Neural cell (in vitro differentiated cells): ENCODE data around the gene GPR161. TPM values are rescaled to one million over a fixed set of nuclear protein-coding genes. Genes with fewer than 3 reads are reported as not detected.

Experiments used
- H2AFZ ChIP-seq: fragments of 200-600, 300-800 bp; sonication (generic), shearing (Covaris generic); 2 replicates; pipeline ENCODE4 v1.6.0; 2014; ENCODE audit warnings: low read depth, mild to moderate bottlenecking, antibody characterized with exemption, low read length, moderate library complexity
- H3F3A ChIP-seq: fragments of 200-600 bp; shearing (Covaris generic); 2 replicates; pipeline ENCODE4 v1.6.1; 2016; ENCODE audit warnings: mild to moderate bottlenecking, moderate library complexity, mixed read lengths, antibody characterized with exemption, low read length; ENCODE audit not compliant: insufficient read depth, poor library complexity, severe bottlenecking
- H3K27ac ChIP-seq: fragments of 200-600, 300-800 bp; sonication (generic), shearing (Covaris generic); 2 replicates; pipeline ENCODE4 v1.5.1; 2014; ENCODE audit warnings: mild to moderate bottlenecking, low read length, moderate library complexity
- H3K27me3 ChIP-seq: fragments of 300-800, 200-600 bp; sonication (generic), shearing (Covaris generic); 2 replicates; pipeline ENCODE4 v1.6.0; 2014; ENCODE audit warnings: mild to moderate bottlenecking, low read depth, low read length, moderate library complexity; ENCODE audit not compliant: insufficient read depth
- H3K36me3 ChIP-seq: fragments of 300-800, 200-600 bp; sonication (generic), shearing (Covaris generic); 2 replicates; pipeline ENCODE4 v1.5.1; 2014; ENCODE audit warnings: mild to moderate bottlenecking, antibody characterized with exemption, low read length, moderate library complexity; ENCODE audit not compliant: insufficient read depth
- H3K4me2 ChIP-seq: fragments of 300-800, 200-600 bp; sonication (generic), shearing (Covaris generic); 2 replicates; pipeline ENCODE4 v1.6.0; 2014; ENCODE audit warnings: mild to moderate bottlenecking, low read length
- H3K4me3 ChIP-seq: fragments of 300-800, 200-600 bp; sonication (generic), shearing (Covaris generic); 2 replicates; pipeline ENCODE4 v1.5.1; 2014; ENCODE audit warnings: mild to moderate bottlenecking, low read length, moderate library complexity
- H3K79me2 ChIP-seq: fragments of 200-600 bp; shearing (Covaris generic); replicated peaks from 2 replicates; pipeline ENCODE4 v1.6.0; 2014; ENCODE audit warnings: mild to moderate bottlenecking, low read length, moderate library complexity; ENCODE audit not compliant: insufficient read depth
- H3K9ac ChIP-seq: fragments of 300-800, 200-600 bp; sonication (generic), shearing (Covaris generic); 2 replicates; pipeline ENCODE4 v1.6.1; 2016; ENCODE audit warnings: mild to moderate bottlenecking, low read length, mixed read lengths
- H3K9me2 ChIP-seq: fragments of 200-600 bp; shearing (Covaris generic); 2 replicates; pipeline ENCODE4 v1.6.1; 2016; ENCODE audit warnings: mild to moderate bottlenecking, low read length, mixed read lengths; ENCODE audit not compliant: insufficient read depth
- H3K9me3 ChIP-seq: fragments of 200-600, 300-800 bp; sonication (generic), shearing (Covaris generic); 2 replicates; pipeline ENCODE4 v1.6.1; 2016; ENCODE audit warnings: mild to moderate bottlenecking, mixed run types, low read length, moderate library complexity, mixed read lengths
- H4K20me1 ChIP-seq: fragments of 200-600 bp; shearing (Covaris generic); 2 replicates; pipeline ENCODE4 v1.6.1; 2016; ENCODE audit warnings: mild to moderate bottlenecking, mixed run types; ENCODE audit not compliant: insufficient read depth
- CTCF ChIP-seq: fragments of 450-650 bp; IDR thresholded peaks from 2 replicates; pipeline ENCODE4 v1.5.1; 2014; ENCODE audit warnings: antibody characterized with exemption, mild to moderate bottlenecking, moderate library complexity; ENCODE audit not compliant: poor library complexity, severe bottlenecking
- EP300 ChIP-seq: fragments of 450-650 bp; conservative IDR thresholded peaks from 2 replicates; pipeline ENCODE4 v1.6.1; 2014; ENCODE audit warnings: antibody characterized with exemption, mild to moderate bottlenecking, moderate library complexity; ENCODE audit not compliant: poor library complexity, severe bottlenecking
- EZH2 ChIP-seq: fragments of 200-600, 300-800 bp; shearing (Covaris generic), sonication (generic); IDR thresholded peaks from 2 replicates; pipeline ENCODE4 v1.6.1; 2014; ENCODE audit warnings: antibody characterized with exemption, low read length, borderline replicate concordance, mild to moderate bottlenecking; ENCODE audit not compliant: insufficient read depth, poor library complexity, severe bottlenecking
- MXI1 ChIP-seq: fragments of 450-650 bp; conservative IDR thresholded peaks from 2 replicates; pipeline ENCODE4 v1.6.1; 2014; ENCODE audit warnings: antibody characterized with exemption, mild to moderate bottlenecking; ENCODE audit not compliant: poor library complexity, severe bottlenecking
- POLR2AphosphoS5 ChIP-seq: IDR thresholded peaks from 2 replicates; pipeline ENCODE4 v1.6.1; 2012
- RAD21 ChIP-seq: fragments of 450-650 bp; conservative IDR thresholded peaks from 2 replicates; pipeline ENCODE4 v1.6.1; 2014; ENCODE audit warnings: antibody characterized with exemption, mild to moderate bottlenecking, moderate library complexity
- REST ChIP-seq: IDR thresholded peaks from 2 replicates; pipeline ENCODE4 v1.6.1; 2012; ENCODE audit warnings: borderline replicate concordance
- SMC3 ChIP-seq: fragments of 450-650 bp; conservative IDR thresholded peaks from 2 replicates; pipeline ENCODE4 v1.6.1; 2014; ENCODE audit warnings: antibody characterized with exemption, mild to moderate bottlenecking, moderate library complexity; ENCODE audit not compliant: poor library complexity
- TAF1 ChIP-seq: IDR thresholded peaks from 2 replicates; pipeline ENCODE4 v1.6.1; 2012; ENCODE audit warnings: low read depth
- polyA plus RNA-seq: library from polyadenylated mRNA; depleted of rRNA; stranded (reverse); fragments of >200 nt; gene quantifications from 2 replicates; pipeline ENCODE4 v1.2.3, GENCODE V29; 2014

Gene GPR161
- polyA plus RNA-seq, 1 donor from 2014 or later: 39.0 TPM

GRCh38 chr1:168090395-168090794 lies 46.3 kb downstream of the GPR161 start:
- Histone ChIP-seq H3K4me3 (no peak overlapping the region), H3K4me2 (no peak overlapping the region), H3K36me3 (no peaks in the 10 kb centered on the region), H3K9ac (no peak overlapping the region), H4K20me1 (no peaks in the 10 kb centered on the region), H3K79me2 (no peaks in the 10 kb centered on the region), H3K9me3 (no peaks in the 10 kb centered on the region), H2AFZ (no peak overlapping the region), H3F3A (no peaks in the 10 kb centered on the region), H3K27me3 (no peaks in the 10 kb centered on the region), H3K27ac (no peak overlapping the region), H3K9me2 (no peaks in the 10 kb centered on the region)
- TF ChIP-seq POLR2AphosphoS5: no peak
- TF ChIP-seq RAD21: no peak
- no peak for TF ChIP-seq MXI1
- TF ChIP-seq SMC3: no peak
- TF ChIP-seq TAF1: no peak
- no peak for TF ChIP-seq EP300
- no peak for TF ChIP-seq EZH2
- no peak for TF ChIP-seq REST
- TF ChIP-seq CTCF: no peak

- Histone ChIP-seq H3K9ac (no peak overlapping the region), H3K4me2 (no peak overlapping the region), H4K20me1 (no peaks in the 10 kb centered on the region), H3K9me3 (no peaks in the 10 kb centered on the region), H3K9me2 (no peaks in the 10 kb centered on the region), H3K4me3 (no peak overlapping the region), H3K36me3 (no peaks in the 10 kb centered on the region), H3K79me2 (no peaks in the 10 kb centered on the region), H3K27ac (no peak overlapping the region), H2AFZ (no peak overlapping the region), H3K27me3 (no peaks in the 10 kb centered on the region), H3F3A (no peaks in the 10 kb centered on the region)
- TF ChIP-seq POLR2AphosphoS5 (no peak), SMC3 (no peak), TAF1 (no peak), MXI1 (no peak), REST (no peak), RAD21 (no peak), EP300 (no peak), CTCF (no peak), EZH2 (no peak)
These were observed 46.8 kb downstream of the GPR161 start for GRCh38 chr1:168089979-168090337.
